ENCODE data around the gene DLGAP1. TPM values are rescaled to one million over a fixed set of nuclear protein-coding genes. Genes with fewer than 3 reads are reported as not detected.

Gene DLGAP1
- total and polyA plus RNA-seq, 7 experiments from 2014 or later, result 0.32 to 1.0 TPM; not detected in 5

DNA sequence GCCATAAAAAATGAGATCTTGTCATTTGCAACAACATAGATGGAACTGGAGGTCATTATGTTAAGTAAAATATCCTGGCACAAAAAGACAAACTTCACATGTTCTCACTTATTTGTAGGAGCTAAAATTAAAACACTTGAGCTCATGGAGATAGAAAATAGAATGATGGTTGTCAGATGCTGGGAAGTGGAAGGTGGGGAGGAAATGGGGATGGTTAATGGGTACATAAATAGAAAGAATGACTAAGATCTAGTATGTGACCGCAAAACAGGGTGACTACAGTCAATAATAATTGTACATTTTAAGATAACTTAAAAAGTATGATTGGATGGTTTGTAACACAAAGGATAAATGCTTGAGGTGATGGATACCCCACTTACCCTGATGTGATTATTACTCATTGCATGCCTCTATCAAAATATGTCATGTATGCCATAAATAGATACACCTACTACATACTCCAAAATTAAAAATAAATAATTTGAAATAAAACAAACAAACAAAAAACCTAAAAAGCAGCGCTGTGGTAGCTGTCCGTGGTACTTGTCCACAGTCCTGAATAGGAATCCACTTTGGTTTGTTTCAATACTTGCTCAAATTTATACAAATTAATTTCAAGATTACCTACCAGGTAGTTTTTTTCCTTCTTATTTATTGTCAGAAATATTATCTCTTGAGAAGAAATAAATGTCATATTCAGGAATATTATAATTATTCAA, 224.5 kb downstream of the DLGAP1 start:
- Histone ChIP-seq H3K36me3 (ENCODE audit: control insufficient read depth in 2 of 3, insufficient read depth in 3 of 3, low read length in 3 of 3) (no peaks in the 10 kb centered on the region), H3K4me3 (ENCODE audit: low read length) (no peak overlapping the region), H3K27ac (ENCODE audit: low read depth, low read length) (no peak overlapping the region), H3K4me1 (ENCODE audit: control insufficient read depth in 2 of 2, insufficient read depth in 2 of 2, low read length in 2 of 2) (no peaks in the 10 kb centered on the region), H3K27me3 (ENCODE audit: control insufficient read depth in 2 of 2, insufficient read depth in 2 of 2, low read length in 2 of 2) (no peaks in the 10 kb centered on the region), H3K9me3 (ENCODE audit: control insufficient read depth in 2 of 3, low read length in 3 of 3) (no peaks in the 10 kb centered on the region)
- Mint-ChIP-seq H3K27ac (no peak overlapping the region), H3K4me3 (no peak overlapping the region), H3K9me3 (peaks cover 0 to 26% (median 6%) of the 10 kb centered on the region in 11 donors), H3K4me1 (no peaks in the 10 kb centered on the region), H3K36me3 (no peaks in the 10 kb centered on the region), H3K27me3 (no peaks in the 10 kb centered on the region)
- ChIA-PET CTCF (no interaction called here), POLR2A (no interaction called here)
- DNase-seq (no peak), ATAC-seq (no peak)
- intact Hi-C loops (cut with micrococcal nuclease), result no loop called here

DNA sequence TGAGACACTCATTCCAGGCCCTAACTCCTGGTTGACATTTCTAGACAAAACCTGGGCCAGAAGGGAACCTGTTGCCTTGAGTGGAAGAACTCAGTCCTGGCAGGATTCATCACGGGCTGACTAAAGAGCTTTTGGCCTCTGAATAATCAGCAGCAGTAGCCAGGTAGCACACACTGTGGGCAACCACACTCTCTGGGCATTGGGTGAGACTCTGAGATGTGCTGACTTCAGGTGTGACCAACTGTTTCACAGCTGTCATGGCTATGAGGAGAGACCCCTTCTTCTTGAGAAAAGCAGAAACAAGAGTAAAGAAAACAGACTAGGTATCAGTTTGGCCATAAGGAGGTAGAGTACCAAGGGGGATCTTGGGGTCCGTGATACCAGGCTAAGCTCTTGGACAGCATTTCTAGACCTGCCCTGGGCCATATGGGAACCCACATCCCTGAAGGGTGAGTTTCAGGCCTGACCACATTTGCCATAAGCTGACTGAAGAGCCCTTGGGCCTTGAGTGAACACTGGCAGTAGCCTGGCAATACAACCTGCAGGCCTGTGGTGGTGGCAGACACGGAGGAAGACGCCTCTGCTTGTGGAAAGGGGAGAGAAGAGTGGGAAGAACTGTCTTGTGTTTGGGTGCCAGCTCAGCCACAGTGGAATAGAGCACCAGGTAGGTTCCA, 230.9 kb downstream of the DLGAP1 start:
- no peak overlapping the region for H3K4me3 Mint-ChIP-seq
- DNase-seq, result no peak

DNA sequence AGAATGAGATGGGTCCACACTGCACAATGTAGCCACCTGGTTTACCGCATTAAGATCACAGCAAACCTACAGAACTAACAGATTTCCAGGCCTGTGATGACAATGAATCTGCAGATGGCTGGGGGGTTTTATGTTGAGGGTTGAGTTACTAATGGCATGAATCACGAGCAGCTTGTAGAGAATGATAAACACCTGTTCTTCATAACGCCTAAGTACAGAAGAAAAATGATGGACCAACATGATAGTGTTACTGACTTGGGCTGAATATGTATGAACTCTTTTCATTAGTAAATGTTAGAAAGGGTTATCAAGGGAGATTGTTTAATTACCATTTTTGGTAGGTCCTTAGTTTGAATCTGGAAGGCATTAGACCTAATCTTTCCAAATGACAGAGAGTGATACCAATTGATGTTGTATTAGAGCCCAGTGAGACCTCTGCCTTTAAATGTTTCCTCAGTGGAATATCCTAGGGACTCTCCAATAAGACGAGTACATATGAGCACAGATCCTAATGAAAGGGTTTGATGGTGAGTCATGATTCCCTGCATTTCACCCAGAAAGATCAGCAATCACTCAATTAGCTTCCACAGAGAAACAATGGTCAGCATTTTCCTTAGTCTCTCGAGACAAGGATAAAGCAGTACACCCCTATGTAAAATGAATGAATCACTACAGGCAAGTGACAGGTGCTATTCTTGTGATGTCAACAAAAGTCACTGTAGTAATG, 243.8 kb downstream of the DLGAP1 start:
- intact Hi-C loops (cut with micrococcal nuclease), result no loop called here
- POLR2A ChIA-PET, result no interaction called here

More for the DNA sequence above, 230.9 kb downstream of the DLGAP1 start:
- no peaks in the 10 kb centered on the region for H3K27me3 ChIP-seq (ENCODE audit: control insufficient read depth in 2 of 2, insufficient read depth in 2 of 2, low read length in 2 of 2)
- no peaks in the 10 kb centered on the region for H3K4me1 ChIP-seq (ENCODE audit: control insufficient read depth in 2 of 2, insufficient read depth in 2 of 2, low read length in 2 of 2)
- no peaks in the 10 kb centered on the region for H3K36me3 ChIP-seq (ENCODE audit: control insufficient read depth in 2 of 3, insufficient read depth in 3 of 3, low read length in 3 of 3)
- ChIA-PET POLR2A (no interaction called here), CTCF (no interaction called here)
- intact Hi-C loops (cut with micrococcal nuclease), result no loop called here
- no peak overlapping the region for H3K4me3 ChIP-seq (ENCODE audit: low read length)
- peaks cover 0 to 34% (median 6%) of the 10 kb centered on the region in 11 donors for H3K9me3 Mint-ChIP-seq
- no peaks in the 10 kb centered on the region for H3K9me3 ChIP-seq (ENCODE audit: control insufficient read depth in 2 of 3, low read length in 3 of 3)
- no peak overlapping the region for H3K27ac ChIP-seq (ENCODE audit: low read depth, low read length)
- H3K27ac Mint-ChIP-seq, result no peak overlapping the region
- H3K27me3 Mint-ChIP-seq, result peaks cover 0 to 11% (median 0%) of the 10 kb centered on the region in 5 donors
- no peaks in the 10 kb centered on the region for H3K36me3 Mint-ChIP-seq
- no peak for ATAC-seq
- no peaks in the 10 kb centered on the region for H3K4me1 Mint-ChIP-seq

DNA sequence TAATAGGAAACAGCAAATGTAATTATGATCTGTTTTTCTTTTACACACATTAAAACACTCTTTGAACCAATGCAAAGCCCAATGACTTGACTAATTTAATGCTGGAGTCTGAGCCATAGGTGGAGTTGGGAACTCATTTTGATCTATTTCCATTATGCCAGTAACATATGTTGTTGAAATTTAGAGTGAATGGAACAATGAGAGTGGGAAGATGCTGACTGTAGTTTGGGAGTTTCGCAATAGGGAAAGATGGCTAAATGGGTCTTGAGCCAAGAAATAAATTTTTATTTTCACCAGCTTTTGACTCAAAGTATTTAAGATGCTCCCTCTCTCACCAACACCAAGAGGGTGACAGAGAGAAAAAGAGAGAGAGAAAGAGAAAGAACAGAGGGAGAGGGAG, 246.7 kb downstream of the DLGAP1 start:
- no peaks in the 10 kb centered on the region for H3K27me3 ChIP-seq (ENCODE audit: control insufficient read depth in 2 of 2, insufficient read depth in 2 of 2, low read length in 2 of 2)
- no peaks in the 10 kb centered on the region for H3K36me3 ChIP-seq (ENCODE audit: control insufficient read depth in 2 of 3, insufficient read depth in 3 of 3, low read length in 3 of 3)
- H3K4me3 ChIP-seq (ENCODE audit: low read length), result no peak overlapping the region
- Mint-ChIP-seq H3K9me3 (peaks cover 0 to 27% (median 9%) of the 10 kb centered on the region in 11 donors), H3K36me3 (no peaks in the 10 kb centered on the region), H3K4me3 (no peak overlapping the region), H3K27me3 (peaks cover 0 to 6% (median 0%) of the 10 kb centered on the region in 5 donors), H3K27ac (no peak overlapping the region), H3K4me1 (no peaks in the 10 kb centered on the region)
- ATAC-seq (no peak), DNase-seq (no peak)
- POLR2A ChIA-PET, result no interaction called here
- no peaks in the 10 kb centered on the region for H3K4me1 ChIP-seq (ENCODE audit: control insufficient read depth in 2 of 2, insufficient read depth in 2 of 2, low read length in 2 of 2)
- intact Hi-C loops (cut with micrococcal nuclease), result no loop called here
- CTCF ChIA-PET, result no interaction called here
- no peak overlapping the region for H3K27ac ChIP-seq (ENCODE audit: low read depth, low read length)
- H3K9me3 ChIP-seq (ENCODE audit: control insufficient read depth in 2 of 3, low read length in 3 of 3), result no peaks in the 10 kb centered on the region

More for the DNA sequence above, 243.8 kb downstream of the DLGAP1 start:
- Mint-ChIP-seq H3K9me3 (peaks cover 0 to 18% (median 6%) of the 10 kb centered on the region in 11 donors), H3K27me3 (peaks cover 0 to 6% (median 0%) of the 10 kb centered on the region in 5 donors), H3K27ac (no peak overlapping the region), H3K4me3 (no peak overlapping the region), H3K4me1 (no peaks in the 10 kb centered on the region), H3K36me3 (no peaks in the 10 kb centered on the region)
- DNase-seq (no peak), ATAC-seq (no peak)
- Histone ChIP-seq H3K27ac (ENCODE audit: low read depth, low read length) (no peak overlapping the region), H3K4me1 (ENCODE audit: control insufficient read depth in 2 of 2, insufficient read depth in 2 of 2, low read length in 2 of 2) (no peaks in the 10 kb centered on the region), H3K4me3 (ENCODE audit: low read length) (no peak overlapping the region), H3K36me3 (ENCODE audit: control insufficient read depth in 2 of 3, insufficient read depth in 3 of 3, low read length in 3 of 3) (no peaks in the 10 kb centered on the region), H3K27me3 (ENCODE audit: control insufficient read depth in 2 of 2, insufficient read depth in 2 of 2, low read length in 2 of 2) (no peaks in the 10 kb centered on the region), H3K9me3 (ENCODE audit: control insufficient read depth in 2 of 3, low read length in 3 of 3) (no peaks in the 10 kb centered on the region)
- CTCF ChIA-PET, result no interaction called here

DNA sequence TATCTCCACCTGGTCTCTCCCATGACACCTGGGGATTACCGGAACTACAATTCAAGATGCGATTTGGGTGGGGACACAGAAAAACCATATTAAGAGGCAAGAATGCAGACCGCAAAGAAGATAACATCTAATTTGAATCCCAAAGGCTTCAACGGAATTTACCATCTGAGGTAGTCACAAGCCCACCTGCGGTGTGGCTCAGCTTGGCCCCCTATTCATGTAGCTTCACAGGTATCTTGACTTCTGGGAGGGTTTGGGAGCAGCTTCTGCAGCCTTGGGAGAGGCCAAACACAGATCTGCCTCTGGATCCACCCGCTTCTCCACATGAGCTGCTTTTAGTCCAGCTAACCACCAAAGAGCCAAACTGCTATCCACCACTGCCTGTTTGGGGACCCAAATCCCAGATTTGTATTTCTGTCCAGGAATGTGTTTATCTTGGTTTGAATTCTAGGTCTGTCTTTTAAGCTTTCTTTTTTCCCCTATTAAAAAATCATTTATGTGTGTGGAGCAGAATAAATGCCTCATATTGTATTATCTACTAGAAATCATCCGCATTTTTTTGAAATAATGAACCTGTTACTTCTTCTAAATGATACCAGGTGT, 247.6 kb downstream of the DLGAP1 start:
- intact Hi-C loops (cut with micrococcal nuclease), result no loop called here
- no peak overlapping the region for H3K27ac ChIP-seq (ENCODE audit: low read depth, low read length)
- no peak overlapping the region for H3K4me3 ChIP-seq (ENCODE audit: low read length)
- no peak for DNase-seq
- CTCF ChIA-PET, result no interaction called here
- H3K9me3 ChIP-seq (ENCODE audit: control insufficient read depth in 2 of 3, low read length in 3 of 3), result no peaks in the 10 kb centered on the region
- H3K4me1 ChIP-seq (ENCODE audit: control insufficient read depth in 2 of 2, insufficient read depth in 2 of 2, low read length in 2 of 2), result no peaks in the 10 kb centered on the region
- H3K9me3 Mint-ChIP-seq, result peaks cover 0 to 27% (median 9%) of the 10 kb centered on the region in 11 donors
- no peaks in the 10 kb centered on the region for H3K27me3 ChIP-seq (ENCODE audit: control insufficient read depth in 2 of 2, insufficient read depth in 2 of 2, low read length in 2 of 2)
- H3K27ac Mint-ChIP-seq, result no peak overlapping the region
- H3K36me3 ChIP-seq (ENCODE audit: control insufficient read depth in 2 of 3, insufficient read depth in 3 of 3, low read length in 3 of 3), result no peaks in the 10 kb centered on the region
- no peaks in the 10 kb centered on the region for H3K36me3 Mint-ChIP-seq
- H3K4me1 Mint-ChIP-seq, result no peaks in the 10 kb centered on the region
- ATAC-seq, result no peak
- peaks cover 0 to 6% (median 0%) of the 10 kb centered on the region in 5 donors for H3K27me3 Mint-ChIP-seq
- POLR2A ChIA-PET, result no interaction called here
- no peak overlapping the region for H3K4me3 Mint-ChIP-seq

DNA sequence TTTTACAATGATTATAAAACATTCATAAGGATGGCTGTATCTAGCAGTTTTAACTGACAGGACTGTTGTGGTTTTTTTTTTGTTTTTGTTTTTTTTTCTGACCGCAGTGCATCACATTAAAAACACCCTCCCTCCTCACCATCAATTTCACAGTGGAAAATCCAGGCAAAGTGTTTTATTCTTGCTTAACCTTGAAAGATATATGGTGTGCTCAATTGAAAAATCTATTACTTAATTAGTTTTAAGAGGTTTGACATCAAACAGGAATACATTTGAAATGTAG, 250.7 kb downstream of the DLGAP1 start:
- no peaks in the 10 kb centered on the region for H3K4me1 Mint-ChIP-seq
- Histone ChIP-seq H3K4me1 (ENCODE audit: control insufficient read depth in 2 of 2, insufficient read depth in 2 of 2, low read length in 2 of 2) (no peaks in the 10 kb centered on the region), H3K4me3 (ENCODE audit: low read length) (no peak overlapping the region), H3K27me3 (ENCODE audit: control insufficient read depth in 2 of 2, insufficient read depth in 2 of 2, low read length in 2 of 2) (no peaks in the 10 kb centered on the region), H3K27ac (ENCODE audit: low read depth, low read length) (no peak overlapping the region), H3K9me3 (ENCODE audit: control insufficient read depth in 2 of 3, low read length in 3 of 3) (no peaks in the 10 kb centered on the region), H3K36me3 (ENCODE audit: control insufficient read depth in 2 of 3, insufficient read depth in 3 of 3, low read length in 3 of 3) (no peaks in the 10 kb centered on the region)
- H3K4me3 Mint-ChIP-seq, result no peak overlapping the region
- DNase-seq (no peak), ATAC-seq (no peak)
- ChIA-PET CTCF (no interaction called here), POLR2A (no interaction called here)
- no peak overlapping the region for H3K27ac Mint-ChIP-seq
- H3K27me3 Mint-ChIP-seq, result peaks cover 0 to 6% (median 3%) of the 10 kb centered on the region in 5 donors
- no peaks in the 10 kb centered on the region for H3K36me3 Mint-ChIP-seq
- peaks cover 0 to 21% (median 6%) of the 10 kb centered on the region in 11 donors for H3K9me3 Mint-ChIP-seq
- intact Hi-C loops (cut with micrococcal nuclease), result no loop called here

Data from naive thymus-derived CD4-positive, alpha-beta T cell (primary cell).